ENCODE data around the gene ALG3. TPM values are rescaled to one million over a fixed set of nuclear protein-coding genes. Genes with fewer than 3 reads are reported as not detected.

The ALG3 gene
- total and polyA plus RNA-seq, 9 of the 15 experiments (the other 6 are each of a cell fraction or from before 2014, with no cell fraction given) = 37.5 to 107 (median 80.1) TPM

- TF ChIP-seq MCM5 (IDR thresholded peaks at IDR 0.05; ENCODE audit: low read depth) (no peak), ZNF124 (CRISPR knock-in tag; IDR thresholded peaks at IDR 0.05) (no peak), CREBBP (IDR thresholded peaks at IDR 0.05; ENCODE audit: low read depth, low read length) (no peak), BCL6 (CRISPR knock-in tag; IDR thresholded peaks at IDR 0.05) (no peak), BRD9 (IDR thresholded peaks at IDR 0.05; ENCODE audit: low read depth, partially characterized antibody) (no peak), TCF3 (CRISPR knock-in tag; IDR thresholded peaks at IDR 0.05) (no peak), ZNF316 (IDR thresholded peaks at IDR 0.05) (no peak), ZNF24 (IDR thresholded peaks at IDR 0.05) (no peak), RNF2 (IDR thresholded peaks at IDR 0.05) (no peak), ZC3H11A (IDR thresholded peaks at IDR 0.05; ENCODE audit: low read depth, low read length) (no peak)
- TF ChIP-seq, protein P1, sequence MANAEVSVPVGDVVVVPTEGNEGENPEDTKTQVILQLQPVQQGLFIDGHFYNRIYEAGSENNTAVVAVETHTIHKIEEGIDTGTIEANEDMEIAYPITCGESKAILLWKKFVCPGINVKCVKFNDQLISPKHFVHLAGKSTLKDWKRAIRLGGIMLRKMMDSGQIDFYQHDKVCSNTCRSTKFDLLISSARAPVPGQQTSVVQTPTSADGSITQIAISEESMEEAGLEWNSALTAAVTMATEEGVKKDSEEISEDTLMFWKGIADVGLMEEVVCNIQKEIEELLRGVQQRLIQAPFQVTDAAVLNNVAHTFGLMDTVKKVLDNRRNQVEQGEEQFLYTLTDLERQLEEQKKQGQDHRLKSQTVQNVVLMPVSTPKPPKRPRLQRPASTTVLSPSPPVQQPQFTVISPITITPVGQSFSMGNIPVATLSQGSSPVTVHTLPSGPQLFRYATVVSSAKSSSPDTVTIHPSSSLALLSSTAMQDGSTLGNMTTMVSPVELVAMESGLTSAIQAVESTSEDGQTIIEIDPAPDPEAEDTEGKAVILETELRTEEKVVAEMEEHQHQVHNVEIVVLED (CRISPR knock-in tag; IDR thresholded peaks at IDR 0.05) = no peak
These were observed 9.5 kb downstream of the ALG3 start (continued) for GRCh38 chr3:184239221-184239620.

DNA sequence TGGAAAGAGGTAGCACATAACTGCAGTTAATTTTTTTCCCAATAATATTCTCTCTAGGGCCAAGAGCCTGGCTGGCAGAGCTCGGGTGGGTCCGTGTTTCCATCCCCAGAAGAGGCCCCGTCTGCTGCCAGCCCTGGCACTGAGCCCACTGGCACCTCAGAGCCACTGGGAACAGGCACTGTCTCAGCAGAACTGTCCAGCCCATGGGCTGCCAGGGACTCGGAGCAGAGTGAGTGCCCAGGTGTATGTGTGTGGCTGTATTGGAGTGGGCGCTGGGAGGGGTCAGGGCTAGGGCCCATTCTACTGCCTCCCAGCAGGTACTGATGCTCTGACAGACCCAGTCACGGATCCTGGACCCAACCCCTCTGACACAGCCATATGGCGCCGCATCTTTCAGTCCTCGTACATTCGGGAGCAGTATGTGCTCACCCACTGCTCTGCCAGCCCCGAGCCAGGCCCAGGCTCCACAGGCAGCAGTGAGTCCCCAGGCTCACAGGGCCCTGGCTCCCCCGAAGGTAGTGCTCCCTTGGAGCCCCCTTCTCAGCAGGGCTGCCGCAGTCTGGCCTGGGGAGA, 10.4 kb downstream of the ALG3 start:
- CTCF ChIA-PET (ENCODE audit: low intra/inter-chr PET ratio) = no interaction called here
- Histone ChIP-seq H3K4me1 (replicated peaks in 1 of 2; ENCODE audit: control insufficient read depth in 2 of 2, insufficient read depth in 2 of 2, low read length in 2 of 2) (peaks cover 0 to 32% of the 10 kb centered on the region in 2 experiments; a peak in 3 of 5 replicates), H3K27me3 (ENCODE audit: control insufficient read depth in 2 of 2, insufficient read depth in 2 of 2, low read length in 2 of 2) (peaks cover 0 to 26% of the 10 kb centered on the region in 2 experiments; a peak in 3 of 5 replicates), H4K20me1 (replicated peaks; ENCODE audit: control insufficient read depth, insufficient read depth, low read length) (peaks cover 27% of the 10 kb centered on the region), H3K79me2 (ENCODE audit: control insufficient read depth, insufficient read depth, low read length) (no peaks in the 10 kb centered on the region), H3K9me1 (ENCODE audit: control insufficient read depth, insufficient read depth, low read length) (no peaks in the 10 kb centered on the region), H2AFZ (ENCODE audit: low read depth, low read length) (no peak overlapping the region), H3K9me3 (replicated peaks; ENCODE audit: control insufficient read depth, insufficient read depth, low read depth, low read length) (no peaks in the 10 kb centered on the region), H3K4me2 (ENCODE audit: insufficient read depth, low read length) (no peak overlapping the region), H3K36me3 (ENCODE audit: control insufficient read depth, insufficient read depth, low read length) (peaks cover 14% of the 10 kb centered on the region; the same call in 2 of the 3 replicates), H3K4me3 (no peak overlapping the region), H3K27ac (ENCODE audit: extremely low read depth, low read depth, low read length) (no peak overlapping the region), H3K9ac (ENCODE audit: insufficient read depth in 1 of 2, low read depth in 2 of 2, low read length in 2 of 2) (no peak overlapping the region)
- in situ Hi-C loops (cut with MboI) (no loop called here), intact Hi-C loops (cut with micrococcal nuclease) (no loop called here)
- DNase-seq (ENCODE audit: extremely low read depth in 1 of 4, low spot score in 3 of 4) (no peak), ATAC-seq (no peak), FAIRE-seq (no peak)
- no peak for TF ChIP-seq POLR2A (conservative IDR thresholded peaks at IDR 0.05)
- no peak for TF ChIP-seq ZNF707 (CRISPR knock-in tag; conservative IDR thresholded peaks at IDR 0.05)
- BruUV-seq (replicated peaks) = no TSS peak
- 7% methylated on average over 13 of the region's 13 CpGs for WGBS (ENCODE audit: insufficient coverage, low coverage, missing lambda C conversion rate)
- POLR2A ChIA-PET = interaction anchor here (1.0 kb wide), 1 partner anchor 10 kb away, joined by 5 read pairs; no protein-coding TSS in a partner anchor

All from K562 (cell line).